HFFc6 (cell line): ENCODE results near the gene RELCH. TPM values are rescaled to one million over a fixed set of nuclear protein-coding genes. Genes with fewer than 3 reads are reported as not detected.

ENCODE experiments used
- DNase-seq: peaks from one replicate; pipeline ENCODE4 v3.0.0-alpha.2; 2018
- H3K27ac Mint-ChIP-seq: 2 replicates; pipeline ENCODE4 v1.8.0; 2020; ENCODE audit warnings: mild to moderate bottlenecking, mixed read lengths
- H3K27me3 Mint-ChIP-seq: 2 replicates; pipeline ENCODE4 v1.8.0; 2021; ENCODE audit warnings: mild to moderate bottlenecking, moderate library complexity, mixed read lengths; ENCODE audit not compliant: insufficient read depth
- H3K36me3 Mint-ChIP-seq: 2 replicates; pipeline ENCODE4 v1.8.0; 2021; ENCODE audit warnings: low read depth, mixed read lengths
- H3K4me1 Mint-ChIP-seq: 2 replicates; pipeline ENCODE4 v1.8.0; 2020; ENCODE audit warnings: low read depth, mixed read lengths
- H3K4me3 Mint-ChIP-seq: 2 replicates; pipeline ENCODE4 v1.8.0; 2020; ENCODE audit warnings: mild to moderate bottlenecking, moderate library complexity, mixed read lengths
- H3K9me3 Mint-ChIP-seq: 2 replicates; pipeline ENCODE4 v1.8.0; 2020; ENCODE audit warnings: mild to moderate bottlenecking, mixed read lengths
- CTCF ChIP-seq: fragments of 200-600 bp; sonication (generic); IDR thresholded peaks from 2 replicates; pipeline ENCODE4 v1.5.0; 2021; ENCODE audit warnings: antibody characterized with exemption, mild to moderate bottlenecking
- total RNA-seq, 6 experiments: library from RNA; stranded (reverse); fragmentation: NEBNext Ultra II Directional; extraction: Animal tissue kit (Norgen Biotek cat#: 25700); gene quantifications; 2 replicates in 1 of 6; 3 replicates in 5 of 6; pipeline ENCODE4 v1.2.3, GENCODE V29; 2021

RELCH gene
- total RNA-seq, 6 experiments from 2014 or later = 24.6 to 30.3 (median 26.6) TPM

GRCh38 chr18:62289047-62289446 lies 102.0 kb downstream of the RELCH start:
- Mint-ChIP-seq H3K36me3 (peaks cover 18% of the 10 kb centered on the region), H3K4me3 (no peak overlapping the region), H3K27ac (no peak overlapping the region), H3K4me1 (peaks cover 9% of the 10 kb centered on the region), H3K27me3 (no peaks in the 10 kb centered on the region), H3K9me3 (no peaks in the 10 kb centered on the region)
- no peak for DNase-seq
- no peak for TF ChIP-seq CTCF

GRCh38 chr18:62294073-62294472 lies 107.0 kb downstream of the RELCH start:
- H3K4me3 Mint-ChIP-seq = no peak overlapping the region
- H3K36me3 Mint-ChIP-seq = peaks cover 13% of the 10 kb centered on the region; the same call in 1 of the 2 replicates
- H3K27ac Mint-ChIP-seq = no peak overlapping the region
- peak; percentile 29; the same call in 1 of the 2 replicates for TF ChIP-seq CTCF
- no peaks in the 10 kb centered on the region for H3K27me3 Mint-ChIP-seq
- DNase-seq = no peak
- H3K4me1 Mint-ChIP-seq = peaks cover 4% of the 10 kb centered on the region
- no peaks in the 10 kb centered on the region for H3K9me3 Mint-ChIP-seq

GRCh38 chr18:62300359-62300963 lies 113.4 kb downstream of the RELCH start:
- no peak for TF ChIP-seq CTCF
- Mint-ChIP-seq H3K27me3 (no peaks in the 10 kb centered on the region), H3K27ac (no peak overlapping the region), H3K4me3 (no peak overlapping the region), H3K9me3 (no peaks in the 10 kb centered on the region), H3K4me1 (no peaks in the 10 kb centered on the region), H3K36me3 (peaks cover 28% of the 10 kb centered on the region)
- no peak for DNase-seq

GRCh38 chr18:62301322-62301721 lies 114.3 kb downstream of the RELCH start:
- no peak for TF ChIP-seq CTCF
- H3K27me3 Mint-ChIP-seq = no peaks in the 10 kb centered on the region
- H3K9me3 Mint-ChIP-seq = no peaks in the 10 kb centered on the region
- H3K36me3 Mint-ChIP-seq = peaks cover 28% of the 10 kb centered on the region
- no peak for DNase-seq
- no peak overlapping the region for H3K27ac Mint-ChIP-seq
- H3K4me3 Mint-ChIP-seq = no peak overlapping the region
- no peaks in the 10 kb centered on the region for H3K4me1 Mint-ChIP-seq

GRCh38 chr18:62312851-62313250 lies 125.8 kb downstream of the RELCH start:
- no peak for TF ChIP-seq CTCF
- Mint-ChIP-seq H3K4me1 (no peaks in the 10 kb centered on the region), H3K4me3 (no peak overlapping the region), H3K27ac (no peak overlapping the region), H3K36me3 (0 out of 2 replicates have a peak, but pooled peaks cover 6% of the 10 kb centered on the region), H3K27me3 (no peaks in the 10 kb centered on the region), H3K9me3 (no peaks in the 10 kb centered on the region)
- no peak for DNase-seq
